WERI-Rb-1 (cell line): ENCODE data around the gene TIMM13.

Source experiments
- DNase-seq: peaks from one replicate; pipeline ENCODE4 v3.0.0-alpha.2; 2020
- H3K27ac ChIP-seq: fragments of 250-450 bp; sonication (Bioruptor Pico); 2 replicates; pipeline ENCODE4 v1.5.1; 2020; ENCODE audit warnings: mild to moderate bottlenecking, moderate library complexity
- H3K27me3 ChIP-seq: fragments of 250-450 bp; sonication (Bioruptor Pico); 2 replicates; pipeline ENCODE4 v1.5.1; 2021; ENCODE audit warnings: mild to moderate bottlenecking, low read depth, moderate library complexity; ENCODE audit not compliant: insufficient read depth, severe bottlenecking
- H3K36me3 ChIP-seq: fragments of 250-450 bp; sonication (Bioruptor Pico); 2 replicates; pipeline ENCODE4 v1.5.1; 2020; ENCODE audit warnings: mild to moderate bottlenecking, moderate library complexity
- H3K4me3 ChIP-seq: 2 replicates; pipeline ENCODE4 v1.5.1; 2011; ENCODE audit warnings: low read depth, mild to moderate bottlenecking, control low read depth, low read length
- H3K9me3 ChIP-seq: fragments of 250-450 bp; sonication (Bioruptor Pico); 2 replicates; pipeline ENCODE4 v1.5.1; 2021; ENCODE audit warnings: mild to moderate bottlenecking, moderate library complexity; ENCODE audit not compliant: severe bottlenecking
- CTCF ChIP-seq: IDR thresholded peaks from 2 replicates; pipeline ENCODE4 v1.5.1; 2011; ENCODE audit warnings: low read depth, mild to moderate bottlenecking, control low read depth, inconsistent platforms, low read length

Gene TIMM13

GRCh38 chr19:2427429-2428320 lies at the start of gene TIMM13:
TIMM13 (minus strand) TSS chr19:2427586; CDS start chr19:2427533, 53 bp downstream.
- Histone ChIP-seq H3K36me3 (peaks cover 49% of the 10 kb centered on the region), H3K9me3 (no peaks in the 10 kb centered on the region), H3K27me3 (no peaks in the 10 kb centered on the region), H3K4me3 (peak within 1 kb of the TSS; percentile 70), H3K27ac (peak within 1 kb of the TSS; percentile 95)
- DNase-seq: peak; percentile 96
- TF ChIP-seq CTCF: no peak

GRCh38 chr19:2476451-2477140 lies 49.2 kb upstream of the TIMM13 start:
- H3K36me3 ChIP-seq: no peaks in the 10 kb centered on the region
- no peaks in the 10 kb centered on the region for H3K9me3 ChIP-seq
- peak; percentile 53 for DNase-seq
- H3K27ac ChIP-seq: peak overlapping the region; percentile 50; the same call in 1 of the 2 replicates
- peak overlapping the region; percentile 83 for H3K4me3 ChIP-seq
- no peak for TF ChIP-seq CTCF
- H3K27me3 ChIP-seq: peaks cover 5% of the 10 kb centered on the region

GRCh38 chr19:2475702-2476450 lies 48.5 kb upstream of the TIMM13 start, which contains the start of gene GADD45B:
GADD45B (plus strand) TSS chr19:2476127; CDS start chr19:2476359, 232 bp downstream.
- peaks cover 5% of the 10 kb centered on the region for H3K27me3 ChIP-seq
- H3K27ac ChIP-seq: peak within 1 kb of the TSS; percentile 50
- H3K9me3 ChIP-seq: no peaks in the 10 kb centered on the region
- DNase-seq: peak; percentile 96
- no peaks in the 10 kb centered on the region for H3K36me3 ChIP-seq
- peak within 1 kb of the TSS; percentile 83 for H3K4me3 ChIP-seq
- no peak for TF ChIP-seq CTCF

GRCh38 chr19:2475018-2475701 lies 47.8 kb upstream of the TIMM13 start:
- Histone ChIP-seq H3K27ac (no peak overlapping the region), H3K27me3 (peaks cover 5% of the 10 kb centered on the region), H3K4me3 (peak overlapping the region; percentile 83), H3K9me3 (no peaks in the 10 kb centered on the region), H3K36me3 (no peaks in the 10 kb centered on the region)
- TF ChIP-seq CTCF: no peak
- no peak for DNase-seq
